ENCODE measurements around the gene HP.

Gene HP

DNA sequence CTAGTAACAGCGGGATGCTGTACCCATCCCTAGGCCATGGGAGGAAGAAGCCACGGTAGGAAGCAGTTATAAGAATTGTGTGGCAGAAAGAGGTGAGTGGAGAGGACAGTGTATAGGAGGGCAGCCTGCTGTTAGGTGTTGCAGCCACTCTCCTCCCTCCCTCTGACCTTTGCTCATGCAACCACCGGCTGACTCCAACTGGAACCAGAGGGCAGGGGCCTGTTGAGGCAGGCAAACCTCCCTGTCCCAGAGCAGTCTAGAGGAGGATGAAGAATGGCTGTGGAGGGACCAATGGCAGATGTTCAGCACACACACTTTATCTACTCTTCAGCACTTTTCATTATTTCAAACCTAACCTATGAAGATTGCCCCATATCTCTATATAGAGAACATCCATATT is 36.9 kb downstream of the HP start:
- no peak for DNase-seq (ENCODE audit: low read depth)

DNA sequence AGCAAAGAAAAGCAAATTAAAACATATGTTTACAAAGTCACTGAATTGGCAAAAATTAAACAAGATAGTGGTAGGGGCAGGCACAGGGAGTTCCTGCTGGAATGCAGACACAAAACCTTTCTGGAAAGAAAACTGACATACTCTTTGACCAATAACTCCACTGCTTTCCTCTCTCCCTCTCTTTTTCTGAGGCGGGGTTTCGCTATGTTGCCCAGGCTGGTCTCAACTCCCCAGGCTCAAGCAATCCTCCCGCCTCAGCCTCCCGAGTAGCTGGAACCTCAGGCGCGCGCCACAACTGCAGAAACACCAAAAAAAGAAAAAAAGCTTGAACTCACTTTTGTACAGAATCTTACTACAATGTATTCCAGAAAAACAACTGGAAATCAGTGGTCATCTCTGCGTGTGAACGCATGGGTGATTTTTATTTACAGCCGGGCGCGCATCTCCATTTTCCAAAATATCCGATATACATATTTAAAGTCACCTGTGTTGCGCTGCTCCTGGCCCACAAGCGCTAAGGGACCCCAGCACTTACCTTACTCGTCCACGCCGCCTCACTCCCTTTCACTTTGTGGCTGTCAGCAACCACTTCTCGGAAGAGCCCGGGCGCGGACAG is 38.6 kb downstream of the HP start:
- peak; percentile 84 for DNase-seq (ENCODE audit: low read depth)

DNA sequence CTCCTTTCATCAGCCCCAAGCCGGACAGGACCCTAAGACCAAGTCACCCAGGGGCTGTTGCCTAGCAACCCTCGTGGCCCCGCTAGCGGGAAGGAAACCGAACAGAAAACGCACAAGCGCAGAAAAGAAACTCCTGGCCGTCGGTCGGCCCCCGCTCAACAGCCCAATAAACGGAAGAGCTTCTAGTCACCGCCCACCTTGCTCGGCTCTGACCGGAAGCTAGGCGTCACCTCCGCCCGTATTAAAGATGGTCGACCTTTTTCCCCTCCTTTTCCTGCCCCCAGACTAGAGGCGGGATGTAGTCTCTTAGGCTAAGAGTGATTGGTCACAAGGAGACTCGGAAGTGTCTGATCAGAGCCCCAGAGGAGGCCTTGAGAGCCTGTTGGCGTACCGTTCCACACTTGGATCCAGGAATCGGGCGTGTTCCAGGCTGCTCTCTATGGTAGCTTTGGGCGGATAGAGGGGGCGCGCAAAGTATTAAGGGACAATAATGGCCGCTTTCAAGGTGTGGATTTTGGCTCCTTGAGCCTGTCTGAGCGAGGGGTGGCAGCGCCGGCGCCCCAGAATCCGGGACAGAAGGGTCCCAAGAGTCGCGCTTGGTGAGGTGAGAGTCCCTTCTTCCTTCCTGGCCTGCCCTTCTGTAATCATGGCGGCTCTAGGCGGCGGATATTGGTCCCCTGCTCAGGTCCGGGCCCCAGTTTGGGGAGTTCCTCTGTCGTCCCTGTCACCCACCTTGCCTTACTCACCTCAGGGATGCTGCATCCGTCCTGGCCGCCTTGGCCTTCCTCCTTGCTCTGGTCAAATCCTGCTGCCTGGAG is 39.4 kb downstream of the HP start, which contains the start of the genes DHX38 and TXNL4B:
Gene DHX38 (plus strand): TSS at position 400 of the 818 bp plus-strand sequence. CDS start 2,311 bp downstream, outside the sequence.
Gene TXNL4B (minus strand): TSS at position 173 of the 818 bp plus-strand sequence. CDS start 2,871 bp downstream, outside the sequence.
- peak; percentile 100 for DNase-seq (ENCODE audit: low read depth)

DNA sequence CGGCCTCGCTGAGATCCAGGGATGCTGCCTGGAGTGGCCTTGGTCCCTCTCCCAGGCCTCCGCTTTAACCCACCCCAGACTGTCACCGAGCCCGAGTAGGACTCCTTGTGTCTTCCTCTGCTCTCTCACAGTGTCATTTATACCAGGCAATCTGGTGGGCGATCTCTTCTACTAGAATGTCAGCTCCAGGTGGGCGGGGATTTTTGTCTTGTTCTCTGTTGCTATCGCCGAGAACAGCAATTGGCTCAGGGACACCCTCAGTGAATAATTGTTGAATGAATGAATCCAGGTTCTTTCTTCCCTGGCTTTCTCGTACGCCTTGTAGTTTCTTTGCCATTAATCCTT is 39.9 kb downstream of the HP start:
- DNase-seq (ENCODE audit: low read depth) = peak; percentile 38

DNA sequence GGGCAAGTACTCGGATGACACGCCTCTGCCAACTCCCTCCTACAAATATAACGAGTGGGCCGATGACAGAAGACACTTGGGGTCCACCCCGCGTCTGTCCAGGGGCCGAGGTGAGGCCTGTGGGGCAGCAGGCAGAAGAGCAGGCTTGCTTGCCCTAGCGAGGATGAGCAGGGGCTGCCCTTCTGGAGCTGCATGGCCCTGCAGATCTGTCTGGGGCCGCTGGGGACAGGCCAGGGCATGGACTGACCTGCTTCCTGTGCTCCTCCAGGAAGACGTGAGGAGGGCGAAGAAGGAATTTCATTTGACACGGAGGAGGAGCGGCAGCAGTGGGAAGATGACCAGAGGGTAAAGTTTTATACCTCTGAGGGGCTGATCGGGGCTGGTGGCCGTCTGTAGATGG is 44.6 kb downstream of the HP start:
- DNase-seq (ENCODE audit: low read depth) = no peak

DNA sequence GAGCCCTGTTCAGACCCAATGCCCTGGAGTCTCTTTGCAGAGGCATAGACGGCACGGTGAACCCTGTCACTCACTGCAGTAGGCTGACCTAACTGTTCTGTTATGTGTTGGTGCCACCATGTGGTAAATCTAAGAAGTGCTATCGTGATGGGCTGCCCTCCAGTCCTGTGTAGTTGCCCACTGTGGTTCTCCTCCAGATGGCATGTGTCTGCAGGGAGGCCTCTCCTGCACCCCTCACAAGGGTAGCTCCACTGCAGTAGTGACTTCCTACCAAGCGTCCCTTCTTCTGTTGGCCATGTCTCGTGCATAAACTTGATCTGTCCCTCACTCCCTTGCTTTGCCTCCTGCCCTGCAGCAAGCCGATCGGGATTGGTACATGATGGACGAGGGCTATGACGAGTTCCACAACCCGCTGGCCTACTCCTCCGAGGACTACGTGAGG is 45.1 kb downstream of the HP start:
- peak; percentile 68 for DNase-seq (ENCODE audit: low read depth)

DNA sequence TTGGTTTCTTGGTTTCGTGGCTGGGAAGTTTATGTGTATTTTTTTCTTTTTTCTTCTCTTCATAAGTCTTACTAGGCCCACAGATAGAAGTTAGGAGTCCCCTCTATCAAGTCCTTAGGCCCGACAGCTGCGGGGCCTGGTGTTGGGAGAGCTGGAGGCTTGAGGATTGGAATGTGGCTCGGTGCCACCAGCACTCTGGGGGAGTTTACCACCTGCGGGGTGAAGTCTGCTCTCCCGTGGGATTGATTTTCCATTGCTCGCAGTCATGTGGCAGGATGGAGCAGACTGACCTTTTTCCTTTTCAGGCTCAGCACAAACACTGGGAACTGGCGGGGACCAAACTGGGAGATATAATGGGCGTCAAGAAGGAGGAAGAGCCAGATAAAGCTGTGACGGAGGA is 46.9 kb downstream of the HP start:
- DNase-seq (ENCODE audit: low read depth) = no peak

DNA sequence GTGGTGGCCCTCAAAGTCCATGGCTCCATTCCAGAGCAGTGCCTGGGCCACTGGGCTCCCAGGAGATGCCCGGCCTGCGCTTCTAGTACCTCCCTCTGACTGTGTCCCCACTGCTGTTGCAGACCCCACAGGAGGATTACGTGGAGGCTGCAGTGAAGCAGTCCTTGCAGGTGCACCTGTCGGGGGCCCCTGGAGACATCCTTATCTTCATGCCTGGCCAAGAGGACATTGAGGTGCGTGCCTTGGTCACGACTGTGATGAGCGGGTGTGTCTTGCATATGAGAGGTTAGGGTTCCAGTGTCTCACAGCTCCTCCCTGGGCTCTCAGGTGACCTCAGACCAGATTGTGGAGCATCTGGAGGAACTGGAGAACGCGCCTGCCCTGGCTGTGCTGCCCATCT is 50.6 kb downstream of the HP start:
- DNase-seq (ENCODE audit: low read depth) = no peak

DNA sequence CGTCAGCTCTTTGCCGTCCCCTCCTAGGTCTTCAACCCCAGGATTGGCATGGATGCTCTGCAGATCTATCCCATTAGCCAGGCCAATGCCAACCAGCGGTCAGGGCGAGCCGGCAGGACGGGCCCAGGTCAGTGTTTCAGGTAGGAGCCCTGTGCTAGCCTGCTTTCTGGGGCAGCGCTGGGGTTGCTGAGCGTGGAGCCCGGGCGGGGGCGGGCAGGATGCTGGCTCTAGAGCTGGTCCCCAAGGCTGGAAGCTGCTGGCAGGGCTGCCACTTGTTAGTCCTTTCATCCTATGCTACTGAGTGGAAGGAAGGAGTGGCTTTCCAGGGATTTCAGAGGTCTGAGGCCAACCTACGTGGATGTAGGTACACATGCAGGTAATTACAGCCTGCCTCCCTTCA is 51.7 kb downstream of the HP start:
- no peak for DNase-seq (ENCODE audit: low read depth)

DNA sequence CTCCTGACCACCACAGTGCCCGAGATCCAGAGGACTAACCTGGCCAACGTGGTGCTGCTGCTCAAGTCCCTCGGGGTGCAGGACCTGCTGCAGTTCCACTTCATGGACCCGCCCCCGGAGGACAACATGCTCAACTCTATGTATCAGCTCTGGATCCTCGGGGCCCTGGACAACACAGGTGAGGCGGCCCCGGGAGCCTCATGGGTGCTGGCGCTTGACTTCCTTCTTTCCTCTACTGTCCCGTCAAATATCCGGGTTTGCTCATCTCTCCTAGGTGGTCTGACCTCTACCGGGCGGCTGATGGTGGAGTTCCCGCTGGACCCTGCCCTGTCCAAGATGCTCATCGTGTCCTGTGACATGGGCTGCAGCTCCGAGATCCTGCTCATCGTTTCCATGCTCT is 53.1 kb downstream of the HP start:
- no peak for DNase-seq (ENCODE audit: low read depth)

DNA sequence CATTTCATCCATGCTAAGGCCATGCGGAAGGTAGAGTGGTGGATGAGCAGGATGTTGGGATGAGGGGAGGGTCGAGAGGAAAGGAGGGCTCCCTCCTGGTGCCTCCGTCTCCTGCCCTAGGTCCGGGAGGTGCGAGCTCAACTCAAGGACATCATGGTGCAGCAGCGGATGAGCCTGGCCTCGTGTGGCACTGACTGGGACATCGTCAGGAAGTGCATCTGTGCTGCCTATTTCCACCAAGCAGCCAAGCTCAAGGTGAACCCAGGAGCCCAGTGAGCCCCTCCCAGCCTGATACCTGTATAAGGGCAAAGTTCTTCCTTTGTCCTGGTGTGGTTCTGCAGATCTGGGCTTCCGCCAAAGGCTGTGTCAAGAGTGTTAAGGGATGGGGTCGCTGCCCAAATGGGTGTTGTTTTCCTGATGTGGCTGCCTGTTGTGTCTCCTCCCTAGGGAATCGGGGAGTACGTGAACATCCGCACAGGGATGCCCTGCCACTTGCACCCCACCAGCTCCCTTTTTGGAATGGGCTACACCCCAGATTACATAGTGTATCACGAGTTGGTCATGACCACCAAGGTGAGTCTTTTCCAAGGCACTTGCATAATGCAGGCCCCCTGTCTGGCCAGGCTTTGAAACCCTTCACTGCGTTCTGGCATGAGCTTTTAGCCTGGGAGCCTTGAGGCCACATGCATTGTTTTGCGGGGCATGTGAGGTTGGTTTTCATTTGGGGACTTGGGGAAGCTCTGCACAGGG is 54.2 kb downstream of the HP start:
- no peak for DNase-seq (ENCODE audit: low read depth)

DNA sequence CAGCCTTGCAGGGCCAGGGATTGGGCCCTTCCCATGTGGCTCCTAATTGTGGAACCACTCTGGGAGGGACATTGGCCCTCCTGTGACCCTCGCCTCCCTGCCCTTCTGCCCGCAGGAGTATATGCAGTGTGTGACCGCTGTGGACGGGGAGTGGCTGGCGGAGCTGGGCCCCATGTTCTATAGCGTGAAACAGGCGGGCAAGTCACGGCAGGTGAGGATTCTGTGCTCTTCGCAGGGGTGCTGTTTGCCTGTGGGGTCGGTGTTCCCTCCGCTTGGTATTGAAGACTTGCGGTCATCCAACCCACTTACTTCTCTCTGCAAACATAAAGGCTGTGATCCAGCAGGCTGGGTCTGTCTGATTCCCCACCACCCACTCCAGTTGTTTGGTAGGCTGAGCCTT is 55.0 kb downstream of the HP start:
- no peak for DNase-seq (ENCODE audit: low read depth)

DNA sequence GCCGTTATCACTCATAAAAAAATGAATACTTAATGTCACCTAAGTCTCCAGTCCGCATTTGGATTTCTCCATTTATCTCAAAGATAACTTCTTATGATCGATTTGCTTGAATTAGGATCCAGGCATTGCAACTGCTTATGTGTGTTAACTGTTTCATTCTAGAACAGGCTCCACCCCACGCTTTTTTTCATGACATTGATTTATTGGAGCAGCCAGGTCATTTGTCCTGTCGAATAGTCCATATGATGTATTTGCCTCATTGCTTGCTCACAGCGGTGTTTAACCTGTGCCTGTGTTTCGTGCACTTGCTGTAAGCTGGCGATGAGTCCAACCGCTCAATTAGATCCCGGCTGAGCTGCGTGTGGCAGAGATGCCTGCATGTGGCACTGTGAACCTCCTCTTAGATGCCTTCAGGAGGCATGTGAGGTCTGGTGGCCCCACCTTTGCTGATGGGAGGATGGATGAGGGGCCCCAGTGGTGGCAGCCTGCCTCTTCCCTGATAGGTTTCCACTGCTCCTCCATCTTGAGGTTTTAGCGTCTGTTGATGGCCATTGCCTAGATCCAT is 55.7 kb downstream of the HP start:
- DNase-seq (ENCODE audit: low read depth) = no peak
